Ishikawa (cell line): ENCODE measurements around the gene WNT3A.

Source experiments
- EP300 ChIP-seq: IDR thresholded peaks from 2 replicates; pipeline ENCODE4 v1.6.1; 2012; ENCODE audit warnings: borderline replicate concordance
- FOXM1 ChIP-seq: IDR thresholded peaks from 2 replicates; pipeline ENCODE4 v1.6.1; 2012; ENCODE audit warnings: low read depth, borderline replicate concordance
- TAF1 ChIP-seq: IDR thresholded peaks from 2 replicates; pipeline ENCODE4 v1.6.1; 2012; ENCODE audit warnings: low read depth, mild to moderate bottlenecking
- TEAD4 ChIP-seq: IDR thresholded peaks from 2 replicates; pipeline ENCODE4 v1.6.1; 2012
- YY1 ChIP-seq: IDR thresholded peaks from 2 replicates; pipeline ENCODE4 v1.6.1; 2012; ENCODE audit warnings: low read depth

DNA sequence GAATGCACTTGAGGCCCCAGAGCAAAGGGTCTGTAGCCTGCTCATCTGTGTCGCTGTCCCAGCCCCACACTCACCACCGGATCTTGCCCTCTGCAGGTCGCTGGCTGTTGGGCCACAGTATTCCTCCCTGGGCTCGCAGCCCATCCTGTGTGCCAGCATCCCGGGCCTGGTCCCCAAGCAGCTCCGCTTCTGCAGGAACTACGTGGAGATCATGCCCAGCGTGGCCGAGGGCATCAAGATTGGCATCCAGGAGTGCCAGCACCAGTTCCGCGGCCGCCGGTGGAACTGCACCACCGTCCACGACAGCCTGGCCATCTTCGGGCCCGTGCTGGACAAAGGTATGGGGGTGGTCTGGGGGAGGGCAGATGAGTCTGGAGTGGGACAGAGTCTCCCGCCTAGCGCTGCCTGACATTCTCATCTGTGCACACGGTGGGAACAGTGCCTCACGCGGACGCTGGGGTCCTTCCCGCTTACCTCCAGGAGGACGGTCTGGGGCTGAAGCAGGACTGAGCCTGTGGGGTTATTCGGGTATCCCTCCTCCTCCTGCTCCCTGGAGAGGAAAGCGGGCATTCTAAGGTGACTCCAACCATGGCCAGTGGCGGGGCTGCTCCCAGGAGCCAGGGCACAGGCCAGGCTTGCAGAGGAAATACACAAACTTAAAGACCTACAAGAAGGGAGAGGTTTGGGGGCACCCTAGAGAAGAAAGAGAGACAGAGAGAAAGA, 15.9 kb downstream of the WNT3A start:
- TF ChIP-seq TAF1 (no peak), YY1 (no peak), FOXM1 (no peak), EP300 (no peak), TEAD4 (no peak)
